HEK293 (cell line): ENCODE results near the gene MINDY1.
A peak's percentile ranks its signal among the peaks of the same experiment; 100 is the strongest.

Experiments
- EGR2 ChIP-seq: fragments of 450-650 bp; formaldehyde crosslinking; IDR thresholded peaks from 2 replicates; pipeline ENCODE4 v1.5.1; 2016; ENCODE audit warnings: low read depth, missing biosample characterization, missing genetic modification characterization
- GFI1B ChIP-seq: fragments of 450-650 bp; formaldehyde crosslinking; IDR thresholded peaks from 2 replicates; pipeline ENCODE4 v1.5.1; 2016; ENCODE audit warnings: missing biosample characterization, missing genetic modification characterization
- GLIS2 ChIP-seq: fragments of 450-650 bp; formaldehyde crosslinking; IDR thresholded peaks from 2 replicates; pipeline ENCODE4 v1.5.1; 2016; ENCODE audit warnings: missing biosample characterization, missing genetic modification characterization
- SP3 ChIP-seq: fragments of 450-650 bp; formaldehyde crosslinking; IDR thresholded peaks from 2 replicates; pipeline ENCODE4 v1.5.1; 2016; ENCODE audit warnings: missing biosample characterization, missing genetic modification characterization
- YY2 ChIP-seq: fragments of 450-650 bp; formaldehyde crosslinking; IDR thresholded peaks from 2 replicates; pipeline ENCODE4 v1.5.1; 2016; ENCODE audit warnings: missing biosample characterization, missing genetic modification characterization
- ZBTB17 ChIP-seq: fragments of 450-650 bp; formaldehyde crosslinking; IDR thresholded peaks from 2 replicates; pipeline ENCODE4 v1.5.1; 2016; ENCODE audit warnings: missing biosample characterization, missing genetic modification characterization
- ZFHX2 ChIP-seq: fragments of 450-650 bp; formaldehyde crosslinking; conservative IDR thresholded peaks from 2 replicates; pipeline ENCODE4 v1.5.1; 2016; ENCODE audit warnings: missing biosample characterization, missing genetic modification characterization
- ZNF133 ChIP-seq: fragments of 450-650 bp; formaldehyde crosslinking; IDR thresholded peaks from 2 replicates; pipeline ENCODE4 v1.5.1; 2016; ENCODE audit warnings: missing biosample characterization, missing genetic modification characterization
- ZNF146 ChIP-seq: fragments of 450-650 bp; formaldehyde crosslinking; IDR thresholded peaks from 2 replicates; pipeline ENCODE4 v1.5.1; 2016; ENCODE audit warnings: missing biosample characterization, missing genetic modification characterization
- ZNF211 ChIP-seq: fragments of 450-650 bp; formaldehyde crosslinking; IDR thresholded peaks from 2 replicates; pipeline ENCODE4 v1.5.1; 2016; ENCODE audit warnings: low read depth, missing biosample characterization, missing genetic modification characterization
- ZNF223 ChIP-seq: fragments of 450-650 bp; formaldehyde crosslinking; IDR thresholded peaks from 2 replicates; pipeline ENCODE4 v1.5.1; 2016; ENCODE audit warnings: missing biosample characterization, missing genetic modification characterization
- ZNF239 ChIP-seq: fragments of 450-650 bp; formaldehyde crosslinking; IDR thresholded peaks from 2 replicates; pipeline ENCODE4 v1.5.1; 2016; ENCODE audit warnings: missing biosample characterization, missing genetic modification characterization
- ZNF335 ChIP-seq: fragments of 450-650 bp; formaldehyde crosslinking; conservative IDR thresholded peaks from 2 replicates; pipeline ENCODE4 v1.5.1; 2016; ENCODE audit warnings: missing biosample characterization, missing genetic modification characterization
- ZNF366 ChIP-seq: fragments of 450-650 bp; formaldehyde crosslinking; conservative IDR thresholded peaks from 2 replicates; pipeline ENCODE4 v1.5.1; 2016; ENCODE audit warnings: missing biosample characterization, missing genetic modification characterization
- ZNF529 ChIP-seq: fragments of 450-650 bp; formaldehyde crosslinking; IDR thresholded peaks from 2 replicates; pipeline ENCODE4 v1.5.1; 2017; ENCODE audit warnings: missing genetic modification characterization, missing biosample characterization; ENCODE audit not compliant: insufficient replicate concordance
- ZNF621 ChIP-seq: fragments of 450-650 bp; formaldehyde crosslinking; IDR thresholded peaks from 2 replicates; pipeline ENCODE4 v1.5.1; 2017; ENCODE audit warnings: missing biosample characterization, missing genetic modification characterization
- ZNF629 ChIP-seq: fragments of 450-650 bp; formaldehyde crosslinking; IDR thresholded peaks from 2 replicates; pipeline ENCODE4 v1.5.1; 2017; ENCODE audit warnings: missing biosample characterization, missing genetic modification characterization
- ZNF768 ChIP-seq: fragments of 450-650 bp; formaldehyde crosslinking; IDR thresholded peaks from 2 replicates; pipeline ENCODE4 v1.5.1; 2018; ENCODE audit warnings: missing biosample characterization, mild to moderate bottlenecking, missing genetic modification characterization
- ZNF785 ChIP-seq: fragments of 450-650 bp; formaldehyde crosslinking; IDR thresholded peaks from 2 replicates; pipeline ENCODE4 v1.5.1; 2016; ENCODE audit warnings: missing biosample characterization, missing genetic modification characterization
- ZNF792 ChIP-seq: fragments of 450-650 bp; formaldehyde crosslinking; IDR thresholded peaks from 2 replicates; pipeline ENCODE4 v1.5.1; 2016; ENCODE audit warnings: missing biosample characterization, missing genetic modification characterization
- TF ChIP-seq, protein P1 (sequence below): fragments of 450-650 bp; formaldehyde crosslinking; IDR thresholded peaks from 2 replicates; pipeline ENCODE4 v1.5.1; 2016; ENCODE audit warnings: missing biosample characterization, missing genetic modification characterization
- TF ChIP-seq, protein P2 (sequence below): fragments of 450-650 bp; formaldehyde crosslinking; IDR thresholded peaks from 2 replicates; pipeline ENCODE4 v1.5.1; 2016; ENCODE audit warnings: missing biosample characterization, missing genetic modification characterization
- TF ChIP-seq, protein P3 (sequence below): fragments of 450-650 bp; formaldehyde crosslinking; IDR thresholded peaks from 2 replicates; pipeline ENCODE4 v1.5.1; 2017; ENCODE audit warnings: missing biosample characterization, missing genetic modification characterization
- TF ChIP-seq, protein P4 (sequence below): fragments of 450-650 bp; formaldehyde crosslinking; IDR thresholded peaks from 2 replicates; pipeline ENCODE4 v1.5.1; 2016; ENCODE audit warnings: missing biosample characterization, missing genetic modification characterization
- TF ChIP-seq, protein P5 (sequence below): fragments of 450-650 bp; formaldehyde crosslinking; IDR thresholded peaks from 2 replicates; pipeline ENCODE4 v1.5.1; 2016; ENCODE audit warnings: missing biosample characterization, missing genetic modification characterization
- TF ChIP-seq, protein P6 (sequence below): fragments of 450-650 bp; formaldehyde crosslinking; IDR thresholded peaks from 2 replicates; pipeline ENCODE4 v1.5.1; 2016; ENCODE audit warnings: missing biosample characterization, missing genetic modification characterization, low read depth

Gene MINDY1

DNA sequence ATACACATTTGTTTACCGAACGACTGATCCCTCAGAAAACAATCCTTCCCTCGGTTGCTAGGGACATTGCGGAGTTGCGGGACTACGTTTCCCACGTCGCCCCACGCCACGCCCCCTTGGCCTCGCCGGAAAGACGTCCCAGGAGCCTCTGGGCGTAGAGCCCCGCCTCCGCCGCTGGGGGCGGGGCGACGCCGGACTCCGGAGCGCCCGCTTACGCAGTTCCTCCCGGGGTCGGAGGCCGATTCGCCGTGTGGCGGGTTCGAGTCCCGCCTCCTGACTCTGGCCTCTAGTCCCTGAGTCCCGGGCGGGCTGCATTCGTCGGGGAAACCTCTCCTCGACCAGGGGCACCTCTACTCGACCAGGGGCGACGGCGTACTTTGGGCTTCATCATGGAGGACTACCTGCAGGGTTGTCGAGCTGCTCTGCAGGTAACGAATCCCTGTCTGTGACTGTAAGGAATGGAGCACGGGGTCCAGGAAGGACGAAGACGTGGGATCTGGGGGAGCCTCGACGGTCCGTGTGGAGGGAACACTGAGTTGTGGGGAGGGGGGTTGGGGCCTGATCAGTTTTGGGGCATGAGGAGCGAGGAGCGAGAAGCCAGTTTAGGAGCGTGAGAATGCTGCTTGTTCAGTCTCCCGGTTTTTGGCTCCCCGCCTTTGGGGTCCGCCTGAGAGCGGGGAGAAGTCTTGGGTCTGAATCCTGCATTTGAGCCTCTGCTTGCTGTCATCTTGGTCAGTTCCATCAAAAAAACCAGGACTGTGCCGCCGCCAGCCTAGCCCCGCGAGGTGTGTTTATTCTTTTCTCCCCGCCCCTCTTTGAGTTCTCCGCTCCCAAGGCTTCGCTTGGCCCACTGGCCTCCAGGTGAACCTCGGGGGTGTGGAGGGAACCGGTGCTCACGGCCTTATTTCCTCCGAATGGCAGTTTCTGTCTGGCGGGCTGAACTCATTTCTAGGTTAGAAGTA is 1.8 kb upstream of the MINDY1 start, which contains the start of gene PRUNE1 (continued):
- TF ChIP-seq ZNF785 (tag by site-specific recombination) (peak; percentile 76; the same call in 1 of the 2 replicates), ZNF211 (tag by site-specific recombination) (no peak), ZNF239 (peak; percentile 43; the same call in 1 of the 2 replicates), ZNF529 (tag by site-specific recombination) (no peak), ZBTB17 (tag by site-specific recombination) (peak; percentile 78), ZNF366 (tag by site-specific recombination) (peak; percentile 54; the same call in 1 of the 2 replicates), ZNF335 (tag by site-specific recombination) (peak; percentile 94), EGR2 (peak; percentile 49; the same call in 1 of the 2 replicates), YY2 (peak; percentile 63; the same call in 1 of the 2 replicates), GLIS2 (tag by site-specific recombination) (peak; percentile 78), ZNF768 (tag by site-specific recombination) (no peak), SP3 (tag by site-specific recombination) (peak; percentile 98), ZNF629 (peak; percentile 95), ZNF223 (tag by site-specific recombination) (no peak), ZNF133 (tag by site-specific recombination) (no peak), ZFHX2 (tag by site-specific recombination) (peak; percentile 49), GFI1B (tag by site-specific recombination) (peak; percentile 63), ZNF792 (tag by site-specific recombination) (no peak), ZNF146 (tag by site-specific recombination) (0 out of 2 replicates have a peak, but pooled peaks have one; percentile 10), ZNF621 (tag by site-specific recombination) (no peak)
- TF ChIP-seq, protein P1, sequence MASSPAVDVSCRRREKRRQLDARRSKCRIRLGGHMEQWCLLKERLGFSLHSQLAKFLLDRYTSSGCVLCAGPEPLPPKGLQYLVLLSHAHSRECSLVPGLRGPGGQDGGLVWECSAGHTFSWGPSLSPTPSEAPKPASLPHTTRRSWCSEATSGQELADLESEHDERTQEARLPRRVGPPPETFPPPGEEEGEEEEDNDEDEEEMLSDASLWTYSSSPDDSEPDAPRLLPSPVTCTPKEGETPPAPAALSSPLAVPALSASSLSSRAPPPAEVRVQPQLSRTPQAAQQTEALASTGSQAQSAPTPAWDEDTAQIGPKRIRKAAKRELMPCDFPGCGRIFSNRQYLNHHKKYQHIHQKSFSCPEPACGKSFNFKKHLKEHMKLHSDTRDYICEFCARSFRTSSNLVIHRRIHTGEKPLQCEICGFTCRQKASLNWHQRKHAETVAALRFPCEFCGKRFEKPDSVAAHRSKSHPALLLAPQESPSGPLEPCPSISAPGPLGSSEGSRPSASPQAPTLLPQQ (tag by site-specific recombination): peak; percentile 59; the same call in 1 of the 2 replicates
- TF ChIP-seq, protein P2, sequence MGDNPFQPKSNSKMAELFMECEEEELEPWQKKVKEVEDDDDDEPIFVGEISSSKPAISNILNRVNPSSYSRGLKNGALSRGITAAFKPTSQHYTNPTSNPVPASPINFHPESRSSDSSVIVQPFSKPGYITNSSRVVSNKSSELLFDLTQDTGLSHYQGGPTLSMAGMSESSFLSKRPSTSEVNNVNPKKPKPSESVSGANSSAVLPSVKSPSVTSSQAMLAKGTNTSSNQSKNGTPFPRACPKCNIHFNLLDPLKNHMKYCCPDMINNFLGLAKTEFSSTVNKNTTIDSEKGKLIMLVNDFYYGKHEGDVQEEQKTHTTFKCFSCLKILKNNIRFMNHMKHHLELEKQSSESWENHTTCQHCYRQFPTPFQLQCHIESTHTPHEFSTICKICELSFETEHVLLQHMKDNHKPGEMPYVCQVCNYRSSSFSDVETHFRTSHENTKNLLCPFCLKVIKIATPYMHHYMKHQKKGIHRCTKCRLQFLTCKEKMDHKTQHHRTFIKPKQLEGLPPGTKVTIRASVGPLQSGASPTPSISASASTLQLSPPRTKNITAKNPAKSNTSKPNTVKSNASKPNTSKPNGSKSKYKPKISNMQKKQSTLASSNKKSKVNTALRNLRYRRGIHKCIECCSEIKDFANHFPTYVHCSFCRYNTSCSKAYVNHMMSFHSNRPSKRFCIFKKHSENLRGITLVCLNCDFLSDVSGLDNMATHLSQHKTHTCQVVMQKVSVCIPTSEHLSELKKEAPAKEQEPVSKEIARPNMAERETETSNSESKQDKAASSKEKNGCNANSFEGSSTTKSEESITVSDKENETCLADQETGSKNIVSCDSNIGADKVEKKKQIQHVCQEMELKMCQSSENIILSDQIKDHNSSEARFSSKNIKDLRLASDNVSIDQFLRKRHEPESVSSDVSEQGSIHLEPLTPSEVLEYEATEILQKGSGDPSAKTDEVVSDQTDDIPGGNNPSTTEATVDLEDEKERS (tag by site-specific recombination): no peak
- TF ChIP-seq, protein P3, sequence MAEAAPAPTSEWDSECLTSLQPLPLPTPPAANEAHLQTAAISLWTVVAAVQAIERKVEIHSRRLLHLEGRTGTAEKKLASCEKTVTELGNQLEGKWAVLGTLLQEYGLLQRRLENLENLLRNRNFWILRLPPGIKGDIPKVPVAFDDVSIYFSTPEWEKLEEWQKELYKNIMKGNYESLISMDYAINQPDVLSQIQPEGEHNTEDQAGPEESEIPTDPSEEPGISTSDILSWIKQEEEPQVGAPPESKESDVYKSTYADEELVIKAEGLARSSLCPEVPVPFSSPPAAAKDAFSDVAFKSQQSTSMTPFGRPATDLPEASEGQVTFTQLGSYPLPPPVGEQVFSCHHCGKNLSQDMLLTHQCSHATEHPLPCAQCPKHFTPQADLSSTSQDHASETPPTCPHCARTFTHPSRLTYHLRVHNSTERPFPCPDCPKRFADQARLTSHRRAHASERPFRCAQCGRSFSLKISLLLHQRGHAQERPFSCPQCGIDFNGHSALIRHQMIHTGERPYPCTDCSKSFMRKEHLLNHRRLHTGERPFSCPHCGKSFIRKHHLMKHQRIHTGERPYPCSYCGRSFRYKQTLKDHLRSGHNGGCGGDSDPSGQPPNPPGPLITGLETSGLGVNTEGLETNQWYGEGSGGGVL: peak; percentile 67
- TF ChIP-seq, protein P4, sequence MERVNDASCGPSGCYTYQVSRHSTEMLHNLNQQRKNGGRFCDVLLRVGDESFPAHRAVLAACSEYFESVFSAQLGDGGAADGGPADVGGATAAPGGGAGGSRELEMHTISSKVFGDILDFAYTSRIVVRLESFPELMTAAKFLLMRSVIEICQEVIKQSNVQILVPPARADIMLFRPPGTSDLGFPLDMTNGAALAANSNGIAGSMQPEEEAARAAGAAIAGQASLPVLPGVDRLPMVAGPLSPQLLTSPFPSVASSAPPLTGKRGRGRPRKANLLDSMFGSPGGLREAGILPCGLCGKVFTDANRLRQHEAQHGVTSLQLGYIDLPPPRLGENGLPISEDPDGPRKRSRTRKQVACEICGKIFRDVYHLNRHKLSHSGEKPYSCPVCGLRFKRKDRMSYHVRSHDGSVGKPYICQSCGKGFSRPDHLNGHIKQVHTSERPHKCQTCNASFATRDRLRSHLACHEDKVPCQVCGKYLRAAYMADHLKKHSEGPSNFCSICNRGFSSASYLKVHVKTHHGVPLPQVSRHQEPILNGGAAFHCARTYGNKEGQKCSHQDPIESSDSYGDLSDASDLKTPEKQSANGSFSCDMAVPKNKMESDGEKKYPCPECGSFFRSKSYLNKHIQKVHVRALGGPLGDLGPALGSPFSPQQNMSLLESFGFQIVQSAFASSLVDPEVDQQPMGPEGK (tag by site-specific recombination): 0 out of 2 replicates have a peak, but pooled peaks have one; percentile 58
- TF ChIP-seq, protein P5, sequence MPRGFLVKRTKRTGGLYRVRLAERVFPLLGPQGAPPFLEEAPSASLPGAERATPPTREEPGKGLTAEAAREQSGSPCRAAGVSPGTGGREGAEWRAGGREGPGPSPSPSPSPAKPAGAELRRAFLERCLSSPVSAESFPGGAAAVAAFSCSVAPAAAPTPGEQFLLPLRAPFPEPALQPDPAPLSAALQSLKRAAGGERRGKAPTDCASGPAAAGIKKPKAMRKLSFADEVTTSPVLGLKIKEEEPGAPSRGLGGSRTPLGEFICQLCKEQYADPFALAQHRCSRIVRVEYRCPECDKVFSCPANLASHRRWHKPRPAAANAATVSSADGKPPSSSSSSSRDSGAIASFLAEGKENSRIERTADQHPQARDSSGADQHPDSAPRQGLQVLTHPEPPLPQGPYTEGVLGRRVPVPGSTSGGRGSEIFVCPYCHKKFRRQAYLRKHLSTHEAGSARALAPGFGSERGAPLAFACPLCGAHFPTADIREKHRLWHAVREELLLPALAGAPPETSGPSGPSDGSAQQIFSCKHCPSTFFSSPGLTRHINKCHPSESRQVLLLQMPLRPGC (tag by site-specific recombination): peak; percentile 32; the same call in 1 of the 2 replicates
- TF ChIP-seq, protein P6, sequence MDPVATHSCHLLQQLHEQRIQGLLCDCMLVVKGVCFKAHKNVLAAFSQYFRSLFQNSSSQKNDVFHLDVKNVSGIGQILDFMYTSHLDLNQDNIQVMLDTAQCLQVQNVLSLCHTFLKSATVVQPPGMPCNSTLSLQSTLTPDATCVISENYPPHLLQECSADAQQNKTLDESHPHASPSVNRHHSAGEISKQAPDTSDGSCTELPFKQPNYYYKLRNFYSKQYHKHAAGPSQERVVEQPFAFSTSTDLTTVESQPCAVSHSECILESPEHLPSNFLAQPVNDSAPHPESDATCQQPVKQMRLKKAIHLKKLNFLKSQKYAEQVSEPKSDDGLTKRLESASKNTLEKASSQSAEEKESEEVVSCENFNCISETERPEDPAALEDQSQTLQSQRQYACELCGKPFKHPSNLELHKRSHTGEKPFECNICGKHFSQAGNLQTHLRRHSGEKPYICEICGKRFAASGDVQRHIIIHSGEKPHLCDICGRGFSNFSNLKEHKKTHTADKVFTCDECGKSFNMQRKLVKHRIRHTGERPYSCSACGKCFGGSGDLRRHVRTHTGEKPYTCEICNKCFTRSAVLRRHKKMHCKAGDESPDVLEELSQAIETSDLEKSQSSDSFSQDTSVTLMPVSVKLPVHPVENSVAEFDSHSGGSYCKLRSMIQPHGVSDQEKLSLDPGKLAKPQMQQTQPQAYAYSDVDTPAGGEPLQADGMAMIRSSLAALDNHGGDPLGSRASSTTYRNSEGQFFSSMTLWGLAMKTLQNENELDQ (tag by site-specific recombination): no peak
